ENCODE data around the gene DCLK1. TPM values are rescaled to one million over a fixed set of nuclear protein-coding genes. Genes with fewer than 3 reads are reported as not detected.

The DCLK1 gene
- total and polyA plus RNA-seq, 10 of the 15 experiments (the other 5 are each of a cell fraction or from before 2014, with no cell fraction given) = not detected

- BruUV-seq (replicated peaks) = no TSS peak
- DNase-seq (ENCODE audit: low read depth, low spot score) (no peak), FAIRE-seq (no peak), ATAC-seq (no peak)
- ChIA-PET RAD21 (ENCODE audit: unreplicated experiment) (no interaction called here), SMC1A (ENCODE audit: uncharacterized antibody, unreplicated experiment) (no interaction called here), CTCF (no interaction called here), POLR2A (no interaction called here)
- intact Hi-C loops (cut with micrococcal nuclease; ENCODE audit: unreplicated experiment) (no loop called here), in situ Hi-C loops (cut with MboI) (no loop called here)
- Histone ChIP-seq H4K20me1 (ENCODE audit: control insufficient read depth, insufficient read depth) (no peaks in the 10 kb centered on the region), H3K79me2 (ENCODE audit: control insufficient read depth, insufficient read depth, low read length) (no peaks in the 10 kb centered on the region), H2AFZ (ENCODE audit: control insufficient read depth, low read depth, low read length) (no peak overlapping the region), H3K27ac (ENCODE audit: control insufficient read depth, insufficient read depth) (no peak overlapping the region), H3K36me3 (ENCODE audit: control insufficient read depth in 2 of 2, insufficient read depth in 2 of 2, low read length in 1 of 2) (no peaks in the 10 kb centered on the region), H3K27me3 (replicated peaks in 1 of 2; ENCODE audit: control insufficient read depth in 2 of 2, insufficient read depth in 2 of 2, low read length in 1 of 2) (no peaks in the 10 kb centered on the region), H3K4me1 (ENCODE audit: control insufficient read depth, insufficient read depth, low read length) (no peaks in the 10 kb centered on the region), H3K9me3 (replicated peaks; ENCODE audit: control insufficient read depth, insufficient read depth, low read length) (no peaks in the 10 kb centered on the region), H3K4me3 (no peak overlapping the region), H3K4me2 (ENCODE audit: control insufficient read depth, insufficient read depth) (no peak overlapping the region), H3K9ac (ENCODE audit: control insufficient read depth, insufficient read depth, low read length) (no peak overlapping the region)
- TF ChIP-seq NKRF (conservative IDR thresholded peaks at IDR 0.05) (no peak), HSF1 (IDR thresholded peaks at IDR 0.05; ENCODE audit: low read depth, low read length) (no peak), KLF5 (IDR thresholded peaks at IDR 0.05; ENCODE audit: partially characterized antibody) (no peak), ZBED1 (IDR thresholded peaks at IDR 0.05; ENCODE audit: borderline replicate concordance) (no peak), NRF1 (conservative IDR thresholded peaks at IDR 0.05; ENCODE audit: low read depth, low read length) (no peak), ZSCAN29 (IDR thresholded peaks at IDR 0.05) (no peak), ZBTB11 (CRISPR knock-in tag; IDR thresholded peaks at IDR 0.05) (no peak), NBN (IDR thresholded peaks at IDR 0.05) (no peak)
- WGBS (ENCODE audit: insufficient coverage, insufficient replicate concordance, low lambda C conversion rate, missing lambda C conversion rate) = 61% methylated on average over 12 of the region's 12 CpGs
Observed at GRCh38 chr13:35891507-35892441, 239.4 kb downstream of the DCLK1 start.
